B cell (primary cell): ENCODE data around the gene ZNF160. TPM values are rescaled to one million over a fixed set of nuclear protein-coding genes. Genes with fewer than 3 reads are reported as not detected.

ENCODE experiments used
- ATAC-seq: fragments of 200-7000 bp; cut with Tn5 transposase; one replicate; pipeline ENCODE4 v1.10.0; 2021; ENCODE audit warnings: low read depth, mild to moderate bottlenecking, moderate number of reproducible peaks, moderate library complexity
- CTCF ChIA-PET: fragments of 350-600 bp; sonication (Branson Sonifier 250); formaldehyde crosslinking; loops from one replicate; lab custom pipeline; 2021; ENCODE audit warnings: antibody characterized with exemption, inconsistent platforms; lab: Charles Lee
- POLR2A ChIA-PET: fragments of 350-600 bp; sonication (Branson Sonifier 250); formaldehyde crosslinking; loops from one replicate; lab custom pipeline; 2021; ENCODE audit warnings: antibody characterized with exemption; lab: Charles Lee
- DNase-seq: peaks from one replicate; pipeline ENCODE4 v3.0.0; 2013
- H2AFZ ChIP-seq: 2 replicates; pipeline ENCODE4 v1.6.1; 2012; ENCODE audit warnings: mild to moderate bottlenecking, low read depth, low read length; ENCODE audit not compliant: insufficient read depth, poor library complexity, severe bottlenecking
- H3K27ac ChIP-seq, 2 donors: 1 replicate in 1 of 2; 2 replicates in 1 of 2; pipeline ENCODE4 v1.5.1; 2012 to 2013; ENCODE audit warnings: low read length in 2 of 2, mild to moderate bottlenecking in 2 of 2, moderate library complexity in 1 of 2
- H3K27me3 ChIP-seq, 4 experiments: fragments of 200-600 bp in 1 of 4; sonication (generic) in 1 of 4; replicated peaks in 1 of 4; 1 replicate in 2 of 4; 2 replicates in 2 of 4; pipeline versions ENCODE4 v1.6.1 to v1.7.0; 2013 to 2016; ENCODE audit warnings: low read length in 3 of 4, mild to moderate bottlenecking in 2 of 4, mixed read lengths in 1 of 4, moderate library complexity in 1 of 4; ENCODE audit not compliant: insufficient read depth in 4 of 4, control insufficient read depth in 3 of 4; ENCODE audit errors: control extremely low read depth in 1 of 4
- H3K36me3 ChIP-seq, 2 experiments: replicated peaks in 1 of 2; 1 replicate in 1 of 2; 2 replicates in 1 of 2; pipeline versions ENCODE4 v1.6.1 to v1.7.1; 2013; ENCODE audit warnings: low read length in 1 of 2; ENCODE audit not compliant: insufficient read depth in 2 of 2, control insufficient read depth in 1 of 2; ENCODE audit errors: control extremely low read depth in 1 of 2, extremely low read depth in 1 of 2
- H3K4me1 ChIP-seq, 2 donors: fragments of 200-600 bp in 1 of 2; sonication (generic) in 1 of 2; 1 replicate in 1 of 2; 2 replicates in 1 of 2; pipeline versions ENCODE4 v1.5.1 to v1.6.1; 2013 to 2017; ENCODE audit warnings: low read length in 2 of 2; ENCODE audit not compliant: control insufficient read depth in 2 of 2, insufficient read depth in 2 of 2
- H3K4me2 ChIP-seq: replicated peaks from 2 replicates; pipeline ENCODE3; 2012; ENCODE audit warnings: mild to moderate bottlenecking, low read depth, low read length; ENCODE audit not compliant: poor library complexity, severe bottlenecking
- H3K4me3 ChIP-seq, 5 experiments: fragments of 200-600 bp in 1 of 5; sonication (generic) in 1 of 5; 1 replicate in 3 of 5; 2 replicates in 2 of 5; pipeline versions ENCODE4 v1.5.1 to v1.7.0; 2011 to 2016; ENCODE audit warnings: low read length in 4 of 5, mild to moderate bottlenecking in 4 of 5, low read depth in 2 of 5, control low read depth in 1 of 5, moderate library complexity in 1 of 5; ENCODE audit not compliant: insufficient read depth in 1 of 5; ENCODE audit errors: control extremely low read depth in 1 of 5, extremely low read depth in 1 of 5
- H3K79me2 ChIP-seq: fragments of 200-600 bp; sonication (generic); one replicate; pipeline ENCODE4 v1.6.0; 2016; ENCODE audit warnings: low read length; ENCODE audit not compliant: control insufficient read depth, insufficient read depth
- H3K9ac ChIP-seq: fragments of 200-600 bp; sonication (generic); 2 replicates; pipeline ENCODE4 v1.6.1; 2017; ENCODE audit warnings: mild to moderate bottlenecking, low read length, moderate library complexity
- H3K9me3 ChIP-seq, 3 donors: one replicate each; pipeline versions ENCODE4 v1.6.1 to v1.7.1; 2013; ENCODE audit warnings: low read length in 2 of 3; ENCODE audit not compliant: control insufficient read depth in 2 of 3, insufficient read depth in 1 of 3; ENCODE audit errors: control extremely low read depth in 1 of 3
- H4K20me1 ChIP-seq: 2 replicates; pipeline ENCODE4 v1.6.0; 2012; ENCODE audit warnings: mild to moderate bottlenecking, low read length; ENCODE audit not compliant: insufficient read depth, control insufficient read depth, poor library complexity, severe bottlenecking
- H3K27ac Mint-ChIP-seq: one replicate; pipeline ENCODE4 v1.8.0; 2021; ENCODE audit warnings: mixed read lengths
- H3K27me3 Mint-ChIP-seq: one replicate; pipeline ENCODE4 v1.8.0; 2021; ENCODE audit warnings: mixed read lengths
- H3K4me1 Mint-ChIP-seq: one replicate; pipeline ENCODE4 v1.8.0; 2021; ENCODE audit warnings: mixed read lengths
- H3K4me3 Mint-ChIP-seq: one replicate; pipeline ENCODE4 v1.8.0; 2021; ENCODE audit warnings: mixed read lengths
- H3K9me3 Mint-ChIP-seq: one replicate; pipeline ENCODE4 v1.8.0; 2022; ENCODE audit warnings: mixed read lengths; ENCODE audit not compliant: insufficient read depth
- EZH2 ChIP-seq: IDR thresholded peaks from 2 replicates; pipeline ENCODE4 v1.6.1; 2012; ENCODE audit warnings: borderline replicate concordance, low read depth, mild to moderate bottlenecking, moderate library complexity, low read length; ENCODE audit not compliant: insufficient read depth, poor library complexity, severe bottlenecking
- WGBS: methylation state at CpG from one replicate; pipeline ENCODE4 v1.1.5; 2013; ENCODE audit warnings: missing lambda C conversion rate; ENCODE audit not compliant: insufficient coverage; 5-methylcytosine and 5-hydroxymethylcytosine counted together
- intact Hi-C: fragments of 100-400 bp; cut with micrococcal nuclease; formaldehyde crosslinking; loops from one replicate; pipeline ENCODE4 v1.10.0; 2022
- polyA plus RNA-seq: library from polyadenylated mRNA; depleted of rRNA; stranded (reverse); fragments of >200 nt; gene quantifications from 2 replicates; pipeline ENCODE4 v1.2.3, GENCODE V29; 2012
- total RNA-seq, 2 donors: library from RNA; stranded (reverse); fragments of 120-200 nt in 1 of 2; gene quantifications; 1 replicate in 1 of 2; 2 replicates in 1 of 2; pipeline versions ENCODE4 v1.2.3 to v1.2.4, GENCODE V29; 2013 to 2022
- TF ChIP-seq, protein P1 (sequence below): fragments of 200-600 bp; IDR thresholded peaks from one replicate; pipeline ENCODE4 v1.8.0; 2022; ENCODE audit warnings: antibody characterized with exemption, mild to moderate bottlenecking

The ZNF160 gene
- total and polyA plus RNA-seq, 2 donors (not counting 1 experiment from before 2014, with no cell fraction given) = 49.9 to 87.8 TPM

DNA sequence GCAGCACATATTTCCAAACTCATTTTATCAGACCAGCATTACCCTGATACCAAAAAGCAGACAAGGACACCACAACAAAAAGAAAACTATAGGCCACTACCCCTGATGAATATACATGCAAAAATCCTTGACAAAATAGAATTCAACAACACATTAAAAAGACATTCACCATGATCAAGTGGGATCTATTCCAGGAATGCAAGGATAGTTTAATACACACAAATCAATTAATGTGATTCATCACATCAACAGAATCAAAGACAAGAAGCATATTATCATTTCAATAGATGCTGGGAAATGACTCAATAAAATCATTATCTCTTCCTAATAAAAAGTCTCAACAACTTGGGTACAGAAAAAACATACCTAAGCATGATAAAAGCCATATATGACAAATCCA, 44.4 kb upstream of the ZNF160 start:
- H3K27me3 Mint-ChIP-seq = no peaks in the 10 kb centered on the region
- no peaks in the 10 kb centered on the region for H3K4me1 Mint-ChIP-seq
- H3K27ac Mint-ChIP-seq = no peak overlapping the region
- Histone ChIP-seq H4K20me1 (no peaks in the 10 kb centered on the region), H3K27me3 (no peaks in the 10 kb centered on the region), H3K4me2 (no peak overlapping the region), H2AFZ (no peak overlapping the region), H3K4me1 (no peaks in the 10 kb centered on the region), H3K27ac (no peak overlapping the region), H3K9ac (no peak overlapping the region), H3K4me3 (no peak overlapping the region), H3K79me2 (peaks cover 5% of the 10 kb centered on the region), H3K9me3 (peaks cover 20 to 64% (median 60%) of the 10 kb centered on the region in 3 donors), H3K36me3 (peaks cover 3 to 49% of the 10 kb centered on the region in 2 experiments)
- H3K9me3 Mint-ChIP-seq = peaks cover 22% of the 10 kb centered on the region
- DNase-seq (no peak), ATAC-seq (no peak)
- no peak overlapping the region for H3K4me3 Mint-ChIP-seq
- ChIA-PET CTCF (no interaction called here), POLR2A (no interaction called here)
- intact Hi-C loops = loop anchor here (5.0 kb wide), 1 partner anchor 430 kb away; no protein-coding TSS in a partner anchor
- TF ChIP-seq, protein P1, sequence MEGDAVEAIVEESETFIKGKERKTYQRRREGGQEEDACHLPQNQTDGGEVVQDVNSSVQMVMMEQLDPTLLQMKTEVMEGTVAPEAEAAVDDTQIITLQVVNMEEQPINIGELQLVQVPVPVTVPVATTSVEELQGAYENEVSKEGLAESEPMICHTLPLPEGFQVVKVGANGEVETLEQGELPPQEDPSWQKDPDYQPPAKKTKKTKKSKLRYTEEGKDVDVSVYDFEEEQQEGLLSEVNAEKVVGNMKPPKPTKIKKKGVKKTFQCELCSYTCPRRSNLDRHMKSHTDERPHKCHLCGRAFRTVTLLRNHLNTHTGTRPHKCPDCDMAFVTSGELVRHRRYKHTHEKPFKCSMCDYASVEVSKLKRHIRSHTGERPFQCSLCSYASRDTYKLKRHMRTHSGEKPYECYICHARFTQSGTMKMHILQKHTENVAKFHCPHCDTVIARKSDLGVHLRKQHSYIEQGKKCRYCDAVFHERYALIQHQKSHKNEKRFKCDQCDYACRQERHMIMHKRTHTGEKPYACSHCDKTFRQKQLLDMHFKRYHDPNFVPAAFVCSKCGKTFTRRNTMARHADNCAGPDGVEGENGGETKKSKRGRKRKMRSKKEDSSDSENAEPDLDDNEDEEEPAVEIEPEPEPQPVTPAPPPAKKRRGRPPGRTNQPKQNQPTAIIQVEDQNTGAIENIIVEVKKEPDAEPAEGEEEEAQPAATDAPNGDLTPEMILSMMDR = no peak
- TF ChIP-seq EZH2 = no peak

DNA sequence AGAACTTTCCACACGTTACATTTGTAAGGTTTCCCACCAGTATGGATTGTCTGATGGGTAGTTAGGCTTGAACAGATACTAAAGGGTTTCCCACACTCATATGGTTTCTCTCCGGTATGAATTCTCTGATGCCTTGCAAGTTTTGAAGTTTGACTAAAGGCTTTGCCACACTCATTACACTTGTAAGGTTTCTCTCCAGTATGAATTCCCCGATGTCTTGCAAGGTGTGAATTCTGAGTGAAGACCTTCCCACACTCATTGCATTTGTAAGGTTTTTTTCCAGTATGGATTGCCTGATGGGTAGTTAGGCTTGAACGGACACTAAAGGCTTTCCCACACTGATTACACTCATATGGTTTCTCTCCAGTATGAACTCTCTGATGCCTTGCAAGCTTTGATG, 37.1 kb upstream of the ZNF160 start:
- Histone ChIP-seq H2AFZ (no peak overlapping the region), H3K79me2 (no peaks in the 10 kb centered on the region), H3K9ac (no peak overlapping the region), H4K20me1 (no peaks in the 10 kb centered on the region), H3K27me3 (no peaks in the 10 kb centered on the region), H3K9me3 (peaks cover 42 to 76% (median 43%) of the 10 kb centered on the region in 3 donors), H3K27ac (no peak overlapping the region), H3K4me2 (no peak overlapping the region), H3K36me3 (peaks cover 13 to 31% of the 10 kb centered on the region in 2 experiments), H3K4me1 (no peaks in the 10 kb centered on the region), H3K4me3 (no peak overlapping the region)
- intact Hi-C loops = no loop called here
- WGBS = 100% methylated on average over 2 of the region's 4 CpGs
- DNase-seq (no peak), ATAC-seq (no peak)
- peaks cover 42% of the 10 kb centered on the region for H3K9me3 Mint-ChIP-seq
- H3K27me3 Mint-ChIP-seq = no peaks in the 10 kb centered on the region
- H3K27ac Mint-ChIP-seq = no peak overlapping the region
- POLR2A ChIA-PET = no interaction called here
- no peaks in the 10 kb centered on the region for H3K4me1 Mint-ChIP-seq
- CTCF ChIA-PET = no interaction called here
- no peak overlapping the region for H3K4me3 Mint-ChIP-seq
- TF ChIP-seq, protein P1 = no peak
- no peak for TF ChIP-seq EZH2
